Pancreas (tissue), 10 donors: Measurements from ENCODE around the gene UBAC2. TPM values are rescaled to one million over a fixed set of nuclear protein-coding genes. Genes with fewer than 3 reads are reported as not detected.

ENCODE experiments used
- ATAC-seq, 4 donors: fragments of 200-7000 bp; cut with Tn5 transposase; one replicate each; pipeline versions ENCODE4 v1.8.0 to v1.9.1; 2020; ENCODE audit warnings: mild to moderate bottlenecking in 4 of 4, moderate library complexity in 4 of 4
- DNase-seq, 6 donors: peaks; one replicate each; pipeline ENCODE4 v3.0.0-alpha.2; 2020
- FAIRE-seq: peaks from 2 replicates; lab custom pipeline; 2012; peaks lifted over from hg19 to GRCh38; lab: Jason Lieb, UNC
- H3K27ac ChIP-seq, 4 donors: fragments of 200-600 bp; sonication (generic); 1 replicate in 3 of 4; 2 replicates in 1 of 4; pipeline versions ENCODE4 v1.5.0 to v1.8.0; 2020
- H3K27me3 ChIP-seq, 4 donors: fragments of 200-600 bp; one replicate each; pipeline ENCODE4 v1.8.0; 2021
- H3K36me3 ChIP-seq, 3 donors: fragments of 200-600 bp; sonication (generic) in 1 of 3; one replicate each; pipeline versions ENCODE4 v1.5.0 to v1.8.0; 2020 to 2021
- H3K4me1 ChIP-seq, 3 donors: fragments of 200-600 bp; one replicate each; pipeline ENCODE4 v1.8.0; 2021
- H3K4me3 ChIP-seq, 4 donors: fragments of 200-600 bp; sonication (generic) in 2 of 4; one replicate each; pipeline versions ENCODE4 v1.5.0 to v1.8.0; 2020 to 2021
- H3K9me3 ChIP-seq, 4 donors: fragments of 200-600 bp; one replicate each; pipeline ENCODE4 v1.8.0; 2021
- CTCF ChIP-seq, 4 donors: fragments of 200-600 bp; sonication (generic) in 3 of 4; IDR thresholded peaks; one replicate each; pipeline versions ENCODE4 v1.5.0 to v1.8.0; 2021; ENCODE audit warnings: antibody characterized with exemption in 4 of 4
- WGBS, 2 donors: extraction: QIAGEN DNeasy Blood & Tissue Kit; methylation state at CpG; one replicate each; pipeline ENCODE4 v1.1.7; 2013; 5-methylcytosine and 5-hydroxymethylcytosine counted together
- intact Hi-C, 3 donors: fragments of 100-400 bp; cut with DNase I; formaldehyde crosslinking; loops; one replicate each; pipeline versions ENCODE4 v1.11.1 to v1.14.2; 2022
- polyA plus RNA-seq, 2 donors: library from polyadenylated mRNA; stranded (reverse); fragments of 200-250 nt; gene quantifications; one replicate each; pipeline ENCODE4 v1.2.3, GENCODE V29; 2013
- total RNA-seq, 6 donors: library from RNA; stranded (reverse); fragmentation: NEBNext Ultra II Directional in 4 of 6; extraction: Animal tissue kit (Norgen Biotek cat#: 25700) in 4 of 6; gene quantifications; one replicate each; pipeline versions ENCODE4 v1.2.1 to v1.2.4, GENCODE V29; 2021 to 2023
- donor health status: healthy with polysubstance abuse.
- donor health status: DM: no; HTN: no; CAD: no; lungs with moderate emphysema.
- donor health status: DM: no; HTN: no; CAD: no.
- donor health status: control.
- donor health status: control.
- donor health status: Bipolar disorder and iron deficiency.
- donor health status: DM: yes; HTN: yes; CAD: no.
- donor health status: DM: no; HTN: no; CAD: no.
- donor health status: DM: no; HTN: no; CAD: no.
- donor health status: DM: yes; HTN: yes; CAD: no.

UBAC2 gene
- total and polyA plus RNA-seq, 8 donors, result 17.5 to 29.5 (median 26.9) TPM

GRCh38 chr13:99357941-99358340, 157.3 kb downstream of the UBAC2 start:
- no peaks in the 10 kb centered on the region for H3K9me3 ChIP-seq
- WGBS, 2 donors, result 92 to 99% methylated on average over 6 of the region's 6 CpGs
- TF ChIP-seq CTCF (IDR thresholded peaks at IDR 0.05), result no peak
- ATAC-seq (no peak), DNase-seq (no peak), FAIRE-seq (no peak)
- peaks cover 0 to 5% (median 0%) of the 10 kb centered on the region in 3 donors for H3K36me3 ChIP-seq
- intact Hi-C loops, result no loop called here
- H3K27ac ChIP-seq, result no peak overlapping the region
- H3K4me3 ChIP-seq, result no peak overlapping the region
- no peaks in the 10 kb centered on the region for H3K27me3 ChIP-seq
- H3K4me1 ChIP-seq, result no peaks in the 10 kb centered on the region

- WGBS, 2 donors, result 85 to 86% methylated on average over 6 of the region's 6 CpGs
- intact Hi-C loops, result no loop called here
- H3K27ac ChIP-seq, result no peak overlapping the region
Measured at GRCh38 chr13:99359528-99359927, 158.9 kb downstream of the UBAC2 start.

GRCh38 chr13:99360696-99361095, 160.0 kb downstream of the UBAC2 start:
- Histone ChIP-seq H3K27me3 (no peaks in the 10 kb centered on the region), H3K36me3 (peaks cover 0 to 2% (median 0%) of the 10 kb centered on the region in 3 donors), H3K4me3 (no peak overlapping the region), H3K4me1 (no peaks in the 10 kb centered on the region), H3K9me3 (no peaks in the 10 kb centered on the region), H3K27ac (no peak overlapping the region)
- DNase-seq (no peak), FAIRE-seq (no peak), ATAC-seq (no peak)
- intact Hi-C loops, result no loop called here
- TF ChIP-seq CTCF (IDR thresholded peaks at IDR 0.05), result no peak
- WGBS, 2 donors, result 97 to 98% methylated on average over 10 of the region's 10 CpGs

More at GRCh38 chr13:99359528-99359927, 158.9 kb downstream of the UBAC2 start:
- Histone ChIP-seq H3K27me3 (no peaks in the 10 kb centered on the region), H3K9me3 (no peaks in the 10 kb centered on the region), H3K36me3 (peaks cover 0 to 5% (median 0%) of the 10 kb centered on the region in 3 donors), H3K4me3 (no peak overlapping the region), H3K4me1 (no peaks in the 10 kb centered on the region)
- TF ChIP-seq CTCF (IDR thresholded peaks at IDR 0.05), result no peak
- DNase-seq (peak in 1 of 6 donors; percentile 41), ATAC-seq (no peak), FAIRE-seq (no peak)

GRCh38 chr13:99361197-99361596, 160.5 kb downstream of the UBAC2 start:
- WGBS, 2 donors, result 90 to 91% methylated on average over 3 of the region's 3 CpGs
- H3K36me3 ChIP-seq, result no peaks in the 10 kb centered on the region
- H3K4me3 ChIP-seq, result no peak overlapping the region
- intact Hi-C loops, result no loop called here
- no peaks in the 10 kb centered on the region for H3K9me3 ChIP-seq
- H3K27ac ChIP-seq, result no peak overlapping the region
- TF ChIP-seq CTCF (IDR thresholded peaks at IDR 0.05), result no peak
- ATAC-seq, result no peak
- no peaks in the 10 kb centered on the region for H3K27me3 ChIP-seq
- no peak for FAIRE-seq
- no peaks in the 10 kb centered on the region for H3K4me1 ChIP-seq
- DNase-seq, result no peak

GRCh38 chr13:99362362-99362761, 161.7 kb downstream of the UBAC2 start:
- no peaks in the 10 kb centered on the region for H3K4me1 ChIP-seq
- ATAC-seq, result no peak
- H3K4me3 ChIP-seq, result no peak overlapping the region
- no peaks in the 10 kb centered on the region for H3K36me3 ChIP-seq
- no peak for TF ChIP-seq CTCF (IDR thresholded peaks at IDR 0.05)
- no peaks in the 10 kb centered on the region for H3K9me3 ChIP-seq
- no peak for DNase-seq
- intact Hi-C loops, result no loop called here
- WGBS, 2 donors, result 94 to 98% methylated on average over 1 of the region's 1 CpG
- no peak for FAIRE-seq
- no peak overlapping the region for H3K27ac ChIP-seq
- no peaks in the 10 kb centered on the region for H3K27me3 ChIP-seq
